Uterus (tissue), 2 donors: ENCODE measurements around the gene IFITM1.
"Not testable (repeated sequence)": the region's sequence is repeated elsewhere in the genome, so short reads cannot be mapped to it uniquely, and the experiment has no call there.

Experiments
- CTCF ChIP-seq, 4 experiments: fragments of 200-600 bp in 2 of 4; fragments of 450-650 bp in 2 of 4; sonication (generic) in 2 of 4; IDR thresholded peaks; one replicate each; pipeline ENCODE4 v1.5.1; 2016 to 2019; ENCODE audit warnings: antibody characterized with exemption in 4 of 4, mild to moderate bottlenecking in 2 of 4, moderate library complexity in 1 of 4
- POLR2A ChIP-seq, 2 donors: fragments of 450-650 bp; IDR thresholded peaks; one replicate each; pipeline ENCODE4 v1.6.1; 2016; ENCODE audit warnings: antibody characterized with exemption in 2 of 2, mild to moderate bottlenecking in 1 of 2, moderate library complexity in 1 of 2

GRCh38 chr11:349270-349954 lies 35.6 kb downstream of the IFITM1 start:
- TF ChIP-seq CTCF, POLR2A (IDR thresholded peaks at IDR 0.05): not testable (repeated sequence)
